Esophagus muscularis mucosa (tissue), 3 donors: Measurements from ENCODE around the gene SYT11.

Experiments used
- POLR2A ChIP-seq: fragments of 450-650 bp; IDR thresholded peaks from one replicate; pipeline ENCODE4 v1.6.1; 2017; ENCODE audit warnings: antibody characterized with exemption, moderate library complexity, mild to moderate bottlenecking, low read depth
- TF ChIP-seq, protein P1 (sequence below), 3 experiments: fragments of 200-600 bp in 2 of 3; fragments of 450-650 bp in 1 of 3; sonication (generic) in 2 of 3; IDR thresholded peaks; one replicate each; pipeline ENCODE4 v1.5.1; 2017 to 2019; ENCODE audit warnings: antibody characterized with exemption in 3 of 3, mild to moderate bottlenecking in 2 of 3, moderate library complexity in 1 of 3

DNA sequence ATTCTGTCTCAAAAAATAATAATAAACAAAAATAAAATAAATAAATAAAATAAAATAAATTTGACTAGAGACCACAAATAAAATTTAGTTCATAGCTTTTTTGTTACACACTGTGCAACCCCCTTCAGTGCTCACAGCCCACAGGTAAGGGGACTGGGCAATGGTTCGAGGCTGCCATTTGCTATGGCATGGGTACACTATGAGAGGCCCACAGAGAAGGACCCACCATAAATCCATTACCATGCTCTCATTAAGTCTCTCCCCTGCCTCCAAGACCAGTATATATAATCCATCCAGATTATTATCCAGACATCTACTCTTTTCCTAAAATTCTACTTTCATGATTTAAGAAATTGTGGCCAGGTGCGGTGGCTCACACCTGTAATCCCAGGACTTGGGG, 60.4 kb downstream of the SYT11 start:
- TF ChIP-seq, protein P1, sequence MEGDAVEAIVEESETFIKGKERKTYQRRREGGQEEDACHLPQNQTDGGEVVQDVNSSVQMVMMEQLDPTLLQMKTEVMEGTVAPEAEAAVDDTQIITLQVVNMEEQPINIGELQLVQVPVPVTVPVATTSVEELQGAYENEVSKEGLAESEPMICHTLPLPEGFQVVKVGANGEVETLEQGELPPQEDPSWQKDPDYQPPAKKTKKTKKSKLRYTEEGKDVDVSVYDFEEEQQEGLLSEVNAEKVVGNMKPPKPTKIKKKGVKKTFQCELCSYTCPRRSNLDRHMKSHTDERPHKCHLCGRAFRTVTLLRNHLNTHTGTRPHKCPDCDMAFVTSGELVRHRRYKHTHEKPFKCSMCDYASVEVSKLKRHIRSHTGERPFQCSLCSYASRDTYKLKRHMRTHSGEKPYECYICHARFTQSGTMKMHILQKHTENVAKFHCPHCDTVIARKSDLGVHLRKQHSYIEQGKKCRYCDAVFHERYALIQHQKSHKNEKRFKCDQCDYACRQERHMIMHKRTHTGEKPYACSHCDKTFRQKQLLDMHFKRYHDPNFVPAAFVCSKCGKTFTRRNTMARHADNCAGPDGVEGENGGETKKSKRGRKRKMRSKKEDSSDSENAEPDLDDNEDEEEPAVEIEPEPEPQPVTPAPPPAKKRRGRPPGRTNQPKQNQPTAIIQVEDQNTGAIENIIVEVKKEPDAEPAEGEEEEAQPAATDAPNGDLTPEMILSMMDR (IDR thresholded peaks at IDR 0.05), result no peak
- TF ChIP-seq POLR2A, result no peak
